Retinal pigment epithelial cell (primary cell): ENCODE measurements around the gene TPM3.
A peak's percentile ranks its signal among the peaks of the same experiment; 100 is the strongest.

Source experiments
- DNase-seq: peaks from one replicate; pipeline ENCODE4 v3.0.0-alpha.2; 2010; ENCODE audit warnings: low read depth
- H3K4me3 ChIP-seq: 2 replicates; pipeline ENCODE4 v1.5.1; 2011; ENCODE audit warnings: mild to moderate bottlenecking, low read length, control low read depth, moderate library complexity
- CTCF ChIP-seq: conservative IDR thresholded peaks from 2 replicates; pipeline ENCODE4 v1.5.1; 2011; ENCODE audit warnings: low read depth, low read length, control low read depth, inconsistent platforms

The TPM3 gene

GRCh38 chr1:154190550-154190949 is 1.4 kb downstream of the TPM3 start:
- DNase-seq: no peak
- no peak overlapping the region for H3K4me3 ChIP-seq
- TF ChIP-seq CTCF: no peak

- no peak for DNase-seq
- no peak for TF ChIP-seq CTCF
- H3K4me3 ChIP-seq: no peak overlapping the region
Measured at GRCh38 chr1:154186852-154187501, 4.9 kb downstream of the TPM3 start.

GRCh38 chr1:154186177-154186576 is 5.7 kb downstream of the TPM3 start:
- peak; percentile 69 for TF ChIP-seq CTCF
- no peak for DNase-seq
- no peak overlapping the region for H3K4me3 ChIP-seq

- peak; percentile 89 for DNase-seq
- TF ChIP-seq CTCF: no peak
- H3K4me3 ChIP-seq: peak overlapping the region; percentile 99
Measured at GRCh38 chr1:154183046-154183915, 8.6 kb downstream of the TPM3 start.

GRCh38 chr1:154182344-154183045 is 9.4 kb downstream of the TPM3 start:
- TF ChIP-seq CTCF: no peak

GRCh38 chr1:154181944-154182343 is 10.0 kb downstream of the TPM3 start:
- no peak for DNase-seq
- peak overlapping the region; percentile 99 for H3K4me3 ChIP-seq
- no peak for TF ChIP-seq CTCF

More at GRCh38 chr1:154182344-154183045, 9.4 kb downstream of the TPM3 start:
- peak overlapping the region; percentile 99 for H3K4me3 ChIP-seq
- DNase-seq: no peak
